Liver (tissue), 9 donors: ENCODE results near the gene DPP6. TPM values are rescaled to one million over a fixed set of nuclear protein-coding genes. Genes with fewer than 3 reads are reported as not detected.

Experiments used
- DNase-seq: peaks from one replicate; pipeline ENCODE4 v3.0.0-alpha.2; 2017; ENCODE audit warnings: low spot score
- H3K27ac ChIP-seq, 2 donors: one replicate each; pipeline ENCODE4 v1.7.0; 2013; ENCODE audit warnings: inconsistent platforms in 2 of 2, low read length in 2 of 2, control low read depth in 1 of 2, low read depth in 1 of 2, mild to moderate bottlenecking in 1 of 2
- H3K27me3 ChIP-seq, 4 donors: one replicate each; pipeline versions ENCODE4 v1.6.1 to v1.7.0; 2013; ENCODE audit warnings: low read length in 3 of 4, inconsistent platforms in 1 of 4, mild to moderate bottlenecking in 1 of 4, moderate library complexity in 1 of 4; ENCODE audit not compliant: control insufficient read depth in 4 of 4, insufficient read depth in 4 of 4
- H3K36me3 ChIP-seq, 4 donors: one replicate each; pipeline versions ENCODE4 v1.6.1 to v1.7.0; 2013; ENCODE audit warnings: low read length in 3 of 4, mild to moderate bottlenecking in 3 of 4, low read depth in 1 of 4, moderate library complexity in 1 of 4; ENCODE audit not compliant: control insufficient read depth in 4 of 4, insufficient read depth in 3 of 4
- H3K4me1 ChIP-seq, 4 donors: one replicate each; pipeline versions ENCODE4 v1.6.1 to v1.7.0; 2013; ENCODE audit warnings: low read length in 3 of 4, mild to moderate bottlenecking in 3 of 4, moderate library complexity in 1 of 4; ENCODE audit not compliant: control insufficient read depth in 4 of 4, insufficient read depth in 4 of 4
- H3K4me3 ChIP-seq, 3 donors: one replicate each; pipeline versions ENCODE4 v1.6.1 to v1.7.0; 2013; ENCODE audit warnings: low read length in 3 of 3, control low read depth in 1 of 3, low read depth in 1 of 3, mild to moderate bottlenecking in 1 of 3
- H3K9ac ChIP-seq, 2 donors: one replicate each; pipeline ENCODE4 v1.7.0; 2013; ENCODE audit warnings: low read length in 2 of 2, mild to moderate bottlenecking in 2 of 2, moderate library complexity in 2 of 2, control low read depth in 1 of 2, low read depth in 1 of 2
- H3K9me3 ChIP-seq, 4 donors: one replicate each; pipeline versions ENCODE4 v1.6.1 to v1.7.0; 2013; ENCODE audit warnings: low read length in 3 of 4; ENCODE audit not compliant: control insufficient read depth in 4 of 4
- ATF3 ChIP-seq: IDR thresholded peaks from 2 replicates; pipeline ENCODE4 v1.6.1; 2016; ENCODE audit warnings: antibody characterized with exemption
- CTCF ChIP-seq: fragments of 150-350 bp; IDR thresholded peaks from 2 replicates; pipeline ENCODE4 v1.5.1; 2017; ENCODE audit warnings: improper control_type of control experiment, low read depth, low read length; ENCODE audit not compliant: missing input control
- EGR1 ChIP-seq, 2 donors: IDR thresholded peaks; 2 replicates each; pipeline ENCODE4 v1.6.1; 2016 to 2018; ENCODE audit warnings: antibody characterized with exemption in 2 of 2, low read depth in 2 of 2
- FOXA1 ChIP-seq: IDR thresholded peaks from 2 replicates; pipeline ENCODE4 v1.6.1; 2016; ENCODE audit warnings: antibody characterized with exemption
- FOXA2 ChIP-seq: IDR thresholded peaks from 2 replicates; pipeline ENCODE4 v1.6.1; 2016; ENCODE audit warnings: antibody characterized with exemption
- GABPA ChIP-seq, 2 donors: IDR thresholded peaks in 1 of 2; conservative IDR thresholded peaks in 1 of 2; 2 replicates each; pipeline ENCODE4 v1.6.1; 2016; ENCODE audit warnings: antibody characterized with exemption in 2 of 2, mild to moderate bottlenecking in 1 of 2, moderate library complexity in 1 of 2
- HNF4A ChIP-seq, 2 donors: conservative IDR thresholded peaks; 2 replicates each; pipeline ENCODE4 v1.6.1; 2016; ENCODE audit warnings: antibody characterized with exemption in 2 of 2, mild to moderate bottlenecking in 2 of 2
- HNF4G ChIP-seq: IDR thresholded peaks from 2 replicates; pipeline ENCODE4 v1.6.1; 2016; ENCODE audit warnings: antibody characterized with exemption
- NR2F2 ChIP-seq: IDR thresholded peaks from 2 replicates; pipeline ENCODE4 v1.6.1; 2016; ENCODE audit warnings: antibody characterized with exemption
- RAD21 ChIP-seq, 2 donors: IDR thresholded peaks; 2 replicates each; pipeline ENCODE4 v1.6.1; 2016; ENCODE audit warnings: antibody characterized with exemption in 2 of 2, mild to moderate bottlenecking in 2 of 2
- REST ChIP-seq: IDR thresholded peaks from 2 replicates; pipeline ENCODE4 v1.6.1; 2016; ENCODE audit warnings: antibody characterized with exemption, mild to moderate bottlenecking
- RXRA ChIP-seq, 2 donors: IDR thresholded peaks; 2 replicates each; pipeline ENCODE4 v1.6.1; 2017 to 2018; ENCODE audit warnings: antibody characterized with exemption in 2 of 2, mild to moderate bottlenecking in 1 of 2
- SP1 ChIP-seq: IDR thresholded peaks from 2 replicates; pipeline ENCODE4 v1.6.1; 2018; ENCODE audit warnings: antibody characterized with exemption, mild to moderate bottlenecking
- TAF1 ChIP-seq: conservative IDR thresholded peaks from 2 replicates; pipeline ENCODE4 v1.6.1; 2016; ENCODE audit warnings: antibody characterized with exemption, mild to moderate bottlenecking
- YY1 ChIP-seq: IDR thresholded peaks from 2 replicates; pipeline ENCODE4 v1.6.1; 2016; ENCODE audit warnings: antibody characterized with exemption, mild to moderate bottlenecking
- ZBTB33 ChIP-seq: IDR thresholded peaks from 2 replicates; pipeline ENCODE4 v1.6.1; 2016; ENCODE audit warnings: antibody characterized with exemption
- WGBS: extraction: QIAGEN DNeasy Blood & Tissue Kit; methylation state at CpG from one replicate; pipeline ENCODE4 v1.1.7; 2013; 5-methylcytosine and 5-hydroxymethylcytosine counted together
- polyA plus RNA-seq, 2 donors: library from polyadenylated mRNA; stranded (reverse) in 1 of 2; unstranded in 1 of 2; fragments of 200-250 nt in 1 of 2; fragments of >200 nt in 1 of 2; fragmentation: Nextera tagmentation in 1 of 2; extraction: Ambion mirVana in 1 of 2; gene quantifications; one replicate each; pipeline versions ENCODE4 v1.2.1 to v1.2.3, GENCODE V29; 2013 to 2015
- total RNA-seq, 2 donors: library from RNA; depleted of rRNA; stranded (reverse); fragments of >200 nt; gene quantifications; one replicate each; pipeline ENCODE4 v1.2.3, GENCODE V29; 2014
- donor health status: healthy.
- donor health status: healthy.
- donor health status: healthy.
- donor health status: healthy.
- donor health status: healthy.

DPP6 gene
- total and polyA plus RNA-seq, 4 donors: 0.01 TPM; not detected in 3

GRCh38 chr7:154795014-154795413 lies 742.8 kb downstream of the DPP6 start:
- Histone ChIP-seq H3K36me3 (no peaks in the 10 kb centered on the region), H3K27ac (no peak overlapping the region), H3K27me3 (peaks cover 0 to 12% (median 1%) of the 10 kb centered on the region in 4 donors), H3K9ac (no peak overlapping the region), H3K4me1 (peaks cover 0 to 3% (median 1%) of the 10 kb centered on the region in 4 donors), H3K9me3 (peaks cover 0 to 3% (median 0%) of the 10 kb centered on the region in 4 donors), H3K4me3 (no peak overlapping the region)
- TF ChIP-seq TAF1 (no peak), RXRA (IDR thresholded peaks at IDR 0.05) (no peak), NR2F2 (no peak), ZBTB33 (no peak), ATF3 (no peak), CTCF (no peak), YY1 (no peak), GABPA (IDR thresholded peaks at IDR 0.05 in 1 of 2, conservative IDR thresholded peaks at IDR 0.05 in 1 of 2) (no peak), FOXA1 (no peak), RAD21 (IDR thresholded peaks at IDR 0.05) (no peak), HNF4A (conservative IDR thresholded peaks at IDR 0.05) (no peak), SP1 (no peak), HNF4G (no peak), REST (no peak), FOXA2 (no peak)
- DNase-seq: no peak
- WGBS: 67% methylated on average over 4 of the region's 4 CpGs

DNA sequence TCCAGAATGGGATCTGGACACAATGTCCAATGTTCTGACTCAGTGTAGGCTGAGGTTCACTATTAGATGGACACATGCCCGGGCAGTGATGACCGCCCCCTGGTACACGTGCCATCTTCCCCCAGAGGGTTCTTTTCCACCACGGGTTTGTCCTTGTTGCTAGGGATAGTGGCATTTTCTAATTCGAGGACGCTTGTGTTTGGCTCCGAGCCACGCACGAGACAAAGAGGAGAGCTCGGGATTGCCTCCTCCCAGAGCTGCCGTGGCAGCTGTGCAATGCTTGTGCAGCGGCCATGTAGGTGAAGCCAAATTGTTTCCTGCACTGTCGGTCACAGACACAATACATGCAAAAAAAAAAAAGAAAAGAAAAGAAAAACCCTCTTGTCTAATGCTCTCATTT lies 743.2 kb downstream of the DPP6 start:
- Histone ChIP-seq H3K27me3 (peaks cover 0 to 12% (median 1%) of the 10 kb centered on the region in 4 donors), H3K27ac (no peak overlapping the region), H3K9me3 (peaks cover 0 to 3% (median 0%) of the 10 kb centered on the region in 4 donors), H3K36me3 (no peaks in the 10 kb centered on the region), H3K4me1 (peaks cover 0 to 3% (median 1%) of the 10 kb centered on the region in 4 donors), H3K4me3 (no peak overlapping the region), H3K9ac (no peak overlapping the region)
- DNase-seq: no peak
- 89% methylated on average over 13 of the region's 13 CpGs for WGBS
- TF ChIP-seq EGR1 (IDR thresholded peaks at IDR 0.05; ENCODE audit: low read depth in 2 of 2) (no peak), NR2F2 (no peak), GABPA (IDR thresholded peaks at IDR 0.05 in 1 of 2, conservative IDR thresholded peaks at IDR 0.05 in 1 of 2) (no peak), HNF4G (no peak), REST (no peak), SP1 (no peak), TAF1 (no peak), YY1 (no peak), ATF3 (no peak), CTCF (no peak)
